Amygdala (tissue), 56 donors: ENCODE data around the gene REEP5.
A peak's percentile ranks its signal among the peaks of the same experiment; 100 is the strongest.
"Not testable (repeated sequence)": the region's sequence is repeated elsewhere in the genome, so short reads cannot be mapped to it uniquely, and the experiment has no call there.

Source experiments
- DNase-seq, 56 donors: peaks; one replicate each; lab custom pipeline; 2025; lab: John Stamatoyannopoulos, UW

Gene REEP5

GRCh38 chr5:112921833-112922817 is at the start of gene REEP5:
Gene REEP5, minus strand, starts transcription at chr5:112922227. Its CDS starts 37 bp downstream, at chr5:112922190.
- DNase-seq: peak in 54 of 56 donors; percentile 35 to 87 (median 68)

GRCh38 chr5:112971276-112971675 is 49.2 kb upstream of the REEP5 start:
- no peak for DNase-seq

- DNase-seq: no peak
These were observed 46.5 kb upstream of the REEP5 start for GRCh38 chr5:112968411-112969106.

- DNase-seq: no peak
These were observed 45.6 kb upstream of the REEP5 start for GRCh38 chr5:112967520-112968083.

- DNase-seq: no peak
These were observed 43.8 kb upstream of the REEP5 start for GRCh38 chr5:112965733-112966306.

GRCh38 chr5:112963374-112963733 is 41.3 kb upstream of the REEP5 start:
- DNase-seq: not testable (repeated sequence)

GRCh38 chr5:112960863-112961504 is 39.0 kb upstream of the REEP5 start:
- no peak for DNase-seq

- DNase-seq: no peak
These were observed 38.3 kb upstream of the REEP5 start for GRCh38 chr5:112960315-112960714.

- not testable (repeated sequence) for DNase-seq
These were observed 37.8 kb upstream of the REEP5 start for GRCh38 chr5:112959872-112960271.

GRCh38 chr5:112958093-112959088 is 36.4 kb upstream of the REEP5 start:
- peak in 13 of 56 donors; percentile 2 to 50 (median 8) for DNase-seq

- DNase-seq: no peak
These were observed 35.2 kb upstream of the REEP5 start for GRCh38 chr5:112957036-112957808.

GRCh38 chr5:112956606-112957005 is 34.6 kb upstream of the REEP5 start:
- no peak for DNase-seq

GRCh38 chr5:112951124-112951702 is 29.2 kb upstream of the REEP5 start:
- DNase-seq: no peak

- DNase-seq: no peak
These were observed 26.4 kb upstream of the REEP5 start for GRCh38 chr5:112948458-112948857.

GRCh38 chr5:112940670-112941069 is 18.6 kb upstream of the REEP5 start:
- DNase-seq: no peak

GRCh38 chr5:112938286-112938685 is 16.3 kb upstream of the REEP5 start:
- no peak for DNase-seq

GRCh38 chr5:112935675-112936074 is 13.6 kb upstream of the REEP5 start:
- DNase-seq: no peak

GRCh38 chr5:112934366-112934663 is 12.3 kb upstream of the REEP5 start:
- DNase-seq: no peak
